Subcutaneous adipose tissue (tissue), 4 donors: ENCODE measurements around the gene RIOK2. TPM values are rescaled to one million over a fixed set of nuclear protein-coding genes. Genes with fewer than 3 reads are reported as not detected.

Experiments
- total RNA-seq, 4 donors: library from RNA; depleted of rRNA; stranded (reverse); fragments of >200 nt; gene quantifications; one replicate each; pipeline ENCODE4 v1.1.0, GENCODE V29; 2016
- TF ChIP-seq, protein P1 (sequence below): fragments of 450-650 bp; IDR thresholded peaks from one replicate; pipeline ENCODE4 v1.5.1; 2016; ENCODE audit warnings: low read depth, mild to moderate bottlenecking, control low read depth, antibody characterized with exemption, moderate library complexity

The RIOK2 gene
- total RNA-seq, 4 donors from 2014 or later, result 9.6 to 25.1 (median 13.6) TPM

DNA sequence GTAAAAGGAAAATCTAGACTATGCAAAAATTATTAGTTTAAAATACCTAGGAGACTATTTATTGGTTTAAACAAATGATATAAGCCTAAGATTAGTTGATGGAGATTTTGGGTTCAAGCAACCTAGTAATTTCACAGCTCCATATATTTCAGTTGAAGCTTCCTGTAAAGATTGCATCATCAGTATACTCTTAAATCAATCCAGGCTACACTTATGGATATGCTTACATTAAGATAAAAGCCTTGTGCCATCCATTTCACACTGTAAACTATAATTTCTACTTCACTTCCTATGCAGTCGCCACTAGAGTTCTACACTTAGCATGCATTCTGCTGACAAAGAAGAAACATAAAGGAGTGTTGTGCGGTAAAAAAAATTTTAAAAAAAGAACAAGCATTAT lies 33.3 kb downstream of the RIOK2 start:
- TF ChIP-seq, protein P1, sequence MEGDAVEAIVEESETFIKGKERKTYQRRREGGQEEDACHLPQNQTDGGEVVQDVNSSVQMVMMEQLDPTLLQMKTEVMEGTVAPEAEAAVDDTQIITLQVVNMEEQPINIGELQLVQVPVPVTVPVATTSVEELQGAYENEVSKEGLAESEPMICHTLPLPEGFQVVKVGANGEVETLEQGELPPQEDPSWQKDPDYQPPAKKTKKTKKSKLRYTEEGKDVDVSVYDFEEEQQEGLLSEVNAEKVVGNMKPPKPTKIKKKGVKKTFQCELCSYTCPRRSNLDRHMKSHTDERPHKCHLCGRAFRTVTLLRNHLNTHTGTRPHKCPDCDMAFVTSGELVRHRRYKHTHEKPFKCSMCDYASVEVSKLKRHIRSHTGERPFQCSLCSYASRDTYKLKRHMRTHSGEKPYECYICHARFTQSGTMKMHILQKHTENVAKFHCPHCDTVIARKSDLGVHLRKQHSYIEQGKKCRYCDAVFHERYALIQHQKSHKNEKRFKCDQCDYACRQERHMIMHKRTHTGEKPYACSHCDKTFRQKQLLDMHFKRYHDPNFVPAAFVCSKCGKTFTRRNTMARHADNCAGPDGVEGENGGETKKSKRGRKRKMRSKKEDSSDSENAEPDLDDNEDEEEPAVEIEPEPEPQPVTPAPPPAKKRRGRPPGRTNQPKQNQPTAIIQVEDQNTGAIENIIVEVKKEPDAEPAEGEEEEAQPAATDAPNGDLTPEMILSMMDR, result no peak

GRCh38 chr5:97148288-97148687 lies 34.8 kb downstream of the RIOK2 start:
- TF ChIP-seq, protein P1, result no peak

- TF ChIP-seq, protein P1, result no peak
These were observed 39.3 kb downstream of the RIOK2 start for GRCh38 chr5:97143704-97144103.

DNA sequence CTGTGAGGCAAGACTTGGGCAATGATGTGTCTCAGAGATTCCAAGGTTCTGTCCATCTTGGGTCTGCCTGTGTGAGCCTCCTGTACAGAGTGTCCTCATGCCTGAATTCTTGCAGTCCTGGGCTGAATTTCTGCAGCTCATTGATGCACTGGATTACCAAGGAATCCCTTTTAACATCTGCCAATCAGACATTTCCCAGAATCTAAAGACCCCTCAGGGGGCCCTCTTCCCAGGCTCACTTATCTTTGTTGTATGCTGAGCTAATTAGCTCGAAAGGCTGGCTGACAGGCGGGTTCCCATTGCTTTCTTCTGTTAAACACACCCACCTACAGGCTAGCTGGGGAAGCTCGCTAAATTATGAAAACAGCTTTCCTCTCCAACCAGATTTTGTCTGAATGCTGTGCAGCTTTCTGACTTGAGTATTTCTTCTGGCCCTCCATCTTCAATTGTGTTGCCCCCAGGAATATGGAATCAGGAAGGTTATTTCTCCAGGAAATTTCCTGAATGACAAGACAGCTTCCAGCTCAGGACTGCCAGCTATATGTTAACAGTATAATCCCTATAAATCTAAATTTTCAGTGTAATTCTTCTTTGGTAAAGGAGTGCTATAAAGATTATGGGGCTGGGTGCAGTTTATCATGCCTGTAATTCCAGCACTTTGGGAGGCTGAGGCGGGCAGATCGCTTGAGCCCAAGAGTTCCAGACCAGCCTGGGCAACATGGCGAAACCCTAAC lies 40.4 kb downstream of the RIOK2 start, which contains the start of gene LIX1:
TSS of gene LIX1 (minus strand) at position 91 of the 734 bp plus-strand sequence. CDS start at position 56, 35 bp downstream.
- TF ChIP-seq, protein P1, result no peak

- TF ChIP-seq, protein P1, result no peak
These were observed 41.5 kb downstream of the RIOK2 start for GRCh38 chr5:97141539-97141938.

GRCh38 chr5:97141031-97141430 lies 42.0 kb downstream of the RIOK2 start:
- TF ChIP-seq, protein P1, result no peak

DNA sequence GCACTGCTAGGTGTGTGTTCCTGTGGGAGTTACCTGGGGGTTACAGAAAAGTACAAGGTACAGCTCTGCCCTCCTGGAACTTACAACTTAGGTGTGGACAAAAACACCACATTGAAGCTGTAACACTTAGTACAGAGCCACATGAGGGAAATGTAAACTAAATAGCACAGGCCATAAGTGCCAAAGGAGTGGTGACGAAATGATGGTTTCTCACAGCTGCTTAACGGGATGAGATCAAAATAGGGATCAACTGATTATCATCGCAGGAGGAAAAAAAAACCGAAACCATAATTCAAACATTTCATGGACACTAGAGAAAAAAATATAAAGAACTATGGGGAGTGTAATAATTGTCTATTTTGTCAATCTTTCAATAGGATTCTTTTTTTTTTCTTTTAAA lies 46.6 kb downstream of the RIOK2 start:
- TF ChIP-seq, protein P1, result no peak
